GM19463 (cell line): ENCODE results near the gene LARGE2.

Experiments used
- ATAC-seq: cut with Tn5 transposase; IDR thresholded peaks from one replicate; pipeline ENCODE4 v1.9.1; 2021; ENCODE audit warnings: mild to moderate bottlenecking, moderate library complexity; ENCODE audit not compliant: unreplicated experiment

LARGE2 gene

GRCh38 chr11:45928535-45929215, 6.2 kb downstream of the LARGE2 start:
- ATAC-seq = no peak

GRCh38 chr11:45929486-45930030, 7.1 kb downstream of the LARGE2 start:
- ATAC-seq = peak; percentile 6

DNA sequence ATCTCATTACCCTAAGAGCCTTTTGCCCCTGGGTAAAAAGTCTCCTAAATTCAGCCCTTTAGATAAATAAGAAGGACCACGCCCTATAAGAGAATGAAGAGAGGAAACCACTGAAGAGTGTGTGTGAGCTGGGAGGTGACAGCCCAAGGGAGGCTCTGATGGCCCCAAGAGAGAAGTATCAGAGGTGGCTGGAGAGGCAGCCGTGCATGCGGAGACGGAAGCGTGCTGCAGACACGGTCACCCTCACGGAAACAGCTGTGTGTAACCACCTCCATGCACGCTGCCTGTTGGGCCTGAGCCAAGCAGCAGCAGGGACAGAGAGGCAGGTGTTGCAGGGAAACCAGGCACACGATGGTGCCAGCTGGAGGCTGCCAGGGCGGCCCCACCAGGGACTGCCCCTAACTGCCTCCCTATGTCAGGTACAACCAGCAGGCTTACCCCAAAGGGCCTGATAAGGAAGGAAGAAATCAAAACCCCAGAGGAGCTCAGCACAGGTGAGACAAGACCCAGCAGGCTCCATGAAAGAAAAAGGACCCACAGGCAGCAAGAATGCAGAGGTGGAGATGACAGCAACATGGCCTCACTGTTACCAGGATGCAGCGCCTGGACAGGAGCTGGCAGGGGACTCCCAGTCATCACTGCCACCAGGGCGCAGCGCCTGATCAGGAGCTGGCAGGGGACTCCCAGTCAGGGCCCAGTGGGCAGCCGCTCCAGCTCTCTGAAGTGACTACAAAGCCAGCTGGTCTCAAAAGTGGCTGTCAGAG, 7.8 kb downstream of the LARGE2 start:
- peak; percentile 87 for ATAC-seq

GRCh38 chr11:45930951-45931570, 8.6 kb downstream of the LARGE2 start:
- ATAC-seq = no peak

- no peak for ATAC-seq
Measured at GRCh38 chr11:45931739-45932138, 9.3 kb downstream of the LARGE2 start.

- ATAC-seq = no peak
Measured at GRCh38 chr11:45932217-45932616, 9.8 kb downstream of the LARGE2 start.

GRCh38 chr11:45933131-45933831, 10.8 kb downstream of the LARGE2 start:
- ATAC-seq = peak; percentile 22

DNA sequence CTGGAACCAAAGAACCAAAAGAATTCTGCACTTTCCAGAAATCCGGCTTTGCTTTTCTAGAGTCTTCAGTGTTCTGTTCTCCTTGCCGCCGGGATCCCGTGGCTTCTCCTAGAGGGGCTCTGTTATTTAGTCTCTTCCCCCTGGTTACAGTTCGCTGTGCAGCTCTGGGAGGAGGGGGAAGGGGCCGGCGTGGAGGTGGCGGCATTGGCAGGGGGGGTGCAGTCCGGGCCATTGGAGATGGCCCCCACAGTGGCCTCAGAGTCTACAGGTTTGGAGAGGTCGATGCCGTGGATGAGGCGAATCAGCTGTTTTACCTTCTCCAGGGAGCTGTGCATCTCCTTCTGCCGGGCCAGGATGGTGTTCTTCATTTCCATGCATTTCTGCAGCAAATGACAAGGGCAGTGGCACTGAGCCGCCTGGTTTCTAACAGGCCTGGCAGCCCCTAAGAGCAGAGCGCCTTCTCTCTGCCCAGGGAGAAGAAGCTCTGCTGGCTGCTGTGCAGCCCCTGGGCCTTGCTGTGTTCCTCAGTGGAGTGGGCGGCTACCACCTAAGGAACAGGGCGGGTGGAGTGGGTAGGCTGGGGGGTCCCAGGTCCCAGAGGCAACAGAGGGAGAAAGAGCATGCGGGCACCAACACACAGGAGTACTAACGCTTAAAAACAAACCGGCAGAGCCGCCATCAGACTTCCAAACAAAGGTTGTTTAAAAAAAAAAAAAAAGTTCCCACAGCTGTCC, 11.6 kb downstream of the LARGE2 start:
- ATAC-seq = no peak

GRCh38 chr11:45934580-45935318, 12.3 kb downstream of the LARGE2 start:
- no peak for ATAC-seq

GRCh38 chr11:45935349-45936064, 13.1 kb downstream of the LARGE2 start:
- ATAC-seq = no peak

GRCh38 chr11:45936511-45937054, 14.1 kb downstream of the LARGE2 start:
- ATAC-seq = no peak

GRCh38 chr11:45937916-45938315, 15.5 kb downstream of the LARGE2 start:
- no peak for ATAC-seq

DNA sequence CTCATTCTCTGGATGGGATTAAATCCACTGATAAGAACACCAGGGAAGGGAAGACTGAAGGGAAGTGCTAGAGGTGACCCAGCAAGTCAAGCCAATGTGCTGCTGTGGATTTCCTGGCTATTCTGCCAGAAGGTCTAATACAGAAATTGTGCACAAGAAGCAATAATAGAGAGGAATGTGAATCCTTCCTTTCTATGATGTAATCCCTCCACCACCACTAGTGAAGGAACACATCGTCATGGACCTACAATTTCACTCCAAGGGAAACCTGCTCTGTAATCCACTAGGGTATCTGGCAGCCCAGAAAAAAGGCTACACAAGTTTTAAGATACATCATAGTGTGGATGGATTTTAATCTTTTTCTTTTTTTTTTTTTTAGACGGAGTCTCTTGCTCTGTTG, 17.4 kb downstream of the LARGE2 start:
- ATAC-seq = no peak

- ATAC-seq = no peak
Measured at GRCh38 chr11:45941285-45941684, 18.8 kb downstream of the LARGE2 start.

- ATAC-seq = no peak
Measured at GRCh38 chr11:45942381-45942780, 19.9 kb downstream of the LARGE2 start.

GRCh38 chr11:45945397-45945999, 23.0 kb downstream of the LARGE2 start:
- ATAC-seq = no peak

- no peak for ATAC-seq
Measured at GRCh38 chr11:45947885-45948284, 25.4 kb downstream of the LARGE2 start.

- no peak for ATAC-seq
Measured at GRCh38 chr11:45948356-45948755, 25.9 kb downstream of the LARGE2 start.
